Lower lobe of right lung (tissue), 2 donors: ENCODE data around the gene SLC25A21. TPM values are rescaled to one million over a fixed set of nuclear protein-coding genes. Genes with fewer than 3 reads are reported as not detected.

Experiments used
- ATAC-seq, 2 donors: fragments of 200-7000 bp; cut with Tn5 transposase; one replicate each; pipeline ENCODE4 v1.9.1; 2020 to 2022; ENCODE audit warnings: mild to moderate bottlenecking in 2 of 2, moderate library complexity in 2 of 2
- DNase-seq: peaks from one replicate; pipeline ENCODE4 v3.0.0-alpha.2; 2020
- H3K27ac ChIP-seq: fragments of 200-600 bp; one replicate; pipeline ENCODE4 v1.8.0; 2022
- H3K27me3 ChIP-seq: fragments of 200-600 bp; one replicate; pipeline ENCODE4 v1.8.0; 2022; ENCODE audit warnings: low read depth
- H3K36me3 ChIP-seq: fragments of 200-600 bp; one replicate; pipeline ENCODE4 v1.8.0; 2022; ENCODE audit warnings: mild to moderate bottlenecking
- H3K4me1 ChIP-seq: fragments of 200-600 bp; one replicate; pipeline ENCODE4 v1.8.0; 2022
- H3K4me3 ChIP-seq: fragments of 200-600 bp; one replicate; pipeline ENCODE4 v1.8.0; 2022; ENCODE audit warnings: mild to moderate bottlenecking
- H3K9me3 ChIP-seq: fragments of 200-600 bp; one replicate; pipeline ENCODE4 v1.8.0; 2022
- CTCF ChIP-seq: fragments of 200-600 bp; IDR thresholded peaks from one replicate; pipeline ENCODE4 v1.8.0; 2022; ENCODE audit warnings: antibody characterized with exemption, mild to moderate bottlenecking
- intact Hi-C: fragments of 100-400 bp; cut with DNase I; formaldehyde crosslinking; loops from one replicate; pipeline ENCODE4 v1.11.0; 2022
- total RNA-seq: library from RNA; stranded (reverse); fragmentation: NEBNext Ultra II Directional; extraction: Animal tissue kit (Norgen Biotek cat#: 25700); gene quantifications from one replicate; pipeline ENCODE4 v1.2.1, GENCODE V29; 2021
- donor health status: DM: no; HTN: yes; CAD: no; lungs with severe emphysema.

The SLC25A21 gene
- total RNA-seq, 1 donor from 2014 or later: 0.38 TPM

- H3K36me3 ChIP-seq: no peaks in the 10 kb centered on the region
- no peak overlapping the region for H3K27ac ChIP-seq
- no peak for DNase-seq
- no peak for TF ChIP-seq CTCF
- no peaks in the 10 kb centered on the region for H3K4me1 ChIP-seq
- no peak overlapping the region for H3K4me3 ChIP-seq
- intact Hi-C loops: no loop called here
- H3K27me3 ChIP-seq: no peaks in the 10 kb centered on the region
- H3K9me3 ChIP-seq: peaks cover 5% of the 10 kb centered on the region
- no peak for ATAC-seq
These were observed 53.6 kb downstream of the SLC25A21 start for GRCh38 chr14:37118673-37119366.

- Histone ChIP-seq H3K36me3 (no peaks in the 10 kb centered on the region), H3K4me1 (no peaks in the 10 kb centered on the region), H3K9me3 (peaks cover 5% of the 10 kb centered on the region), H3K27ac (no peak overlapping the region), H3K27me3 (no peaks in the 10 kb centered on the region), H3K4me3 (no peak overlapping the region)
- TF ChIP-seq CTCF: no peak
- intact Hi-C loops: no loop called here
- DNase-seq (no peak), ATAC-seq (no peak)
These were observed 55.2 kb downstream of the SLC25A21 start for GRCh38 chr14:37116933-37117849.

- Histone ChIP-seq H3K9me3 (peaks cover 5% of the 10 kb centered on the region), H3K27ac (no peak overlapping the region), H3K4me3 (no peak overlapping the region), H3K27me3 (no peaks in the 10 kb centered on the region), H3K36me3 (no peaks in the 10 kb centered on the region), H3K4me1 (no peaks in the 10 kb centered on the region)
- intact Hi-C loops: no loop called here
- TF ChIP-seq CTCF: no peak
- no peak for ATAC-seq
- DNase-seq: no peak
These were observed 57.0 kb downstream of the SLC25A21 start for GRCh38 chr14:37115406-37115805.

GRCh38 chr14:37114559-37114958 is 57.8 kb downstream of the SLC25A21 start:
- TF ChIP-seq CTCF: no peak
- no peaks in the 10 kb centered on the region for H3K4me1 ChIP-seq
- H3K27me3 ChIP-seq: no peaks in the 10 kb centered on the region
- ATAC-seq (no peak), DNase-seq (no peak)
- H3K9me3 ChIP-seq: peaks cover 5% of the 10 kb centered on the region
- H3K36me3 ChIP-seq: no peaks in the 10 kb centered on the region
- intact Hi-C loops: no loop called here
- no peak overlapping the region for H3K27ac ChIP-seq
- no peak overlapping the region for H3K4me3 ChIP-seq

- DNase-seq (no peak), ATAC-seq (no peak)
- H3K27me3 ChIP-seq: no peaks in the 10 kb centered on the region
- H3K9me3 ChIP-seq: peaks cover 5% of the 10 kb centered on the region
- H3K4me1 ChIP-seq: no peaks in the 10 kb centered on the region
- no peak overlapping the region for H3K4me3 ChIP-seq
- H3K36me3 ChIP-seq: no peaks in the 10 kb centered on the region
- H3K27ac ChIP-seq: no peak overlapping the region
- intact Hi-C loops: no loop called here
- TF ChIP-seq CTCF: no peak
These were observed 58.4 kb downstream of the SLC25A21 start for GRCh38 chr14:37114002-37114401.
